HG03354 (cell line): ENCODE results near the gene RDX.
"Not testable (repeated sequence)": the region's sequence is repeated elsewhere in the genome, so short reads cannot be mapped to it uniquely, and the experiment has no call there.

Source experiments
- ATAC-seq: cut with Tn5 transposase; IDR thresholded peaks from one replicate; pipeline ENCODE4 v1.9.1; 2021; ENCODE audit warnings: mild to moderate bottlenecking; ENCODE audit not compliant: unreplicated experiment, poor library complexity, severe bottlenecking

The RDX gene

GRCh38 chr11:110286298-110287040 is 9.9 kb downstream of the RDX start:
- ATAC-seq = no peak

GRCh38 chr11:110283862-110284261 is 12.6 kb downstream of the RDX start:
- no peak for ATAC-seq

- not testable (repeated sequence) for ATAC-seq
Measured at GRCh38 chr11:110280595-110280994, 15.8 kb downstream of the RDX start.

- ATAC-seq = no peak
Measured at GRCh38 chr11:110279881-110280280, 16.5 kb downstream of the RDX start.

GRCh38 chr11:110272919-110273318 is 23.5 kb downstream of the RDX start:
- ATAC-seq = no peak

- no peak for ATAC-seq
Measured at GRCh38 chr11:110269996-110270395, 26.4 kb downstream of the RDX start.

GRCh38 chr11:110268441-110268840 is 28.0 kb downstream of the RDX start:
- ATAC-seq = no peak

GRCh38 chr11:110262072-110262403 is 34.4 kb downstream of the RDX start:
- no peak for ATAC-seq

- ATAC-seq = no peak
Measured at GRCh38 chr11:110261195-110262071, 35.0 kb downstream of the RDX start.

- ATAC-seq = no peak
Measured at GRCh38 chr11:110253525-110253924, 42.9 kb downstream of the RDX start.

- ATAC-seq = no peak
Measured at GRCh38 chr11:110251836-110252235, 44.6 kb downstream of the RDX start.

GRCh38 chr11:110250168-110250567 is 46.2 kb downstream of the RDX start:
- ATAC-seq = no peak

GRCh38 chr11:110249766-110250165 is 46.6 kb downstream of the RDX start:
- ATAC-seq = no peak

- no peak for ATAC-seq
Measured at GRCh38 chr11:110249066-110249465, 47.3 kb downstream of the RDX start.

- no peak for ATAC-seq
Measured at GRCh38 chr11:110243791-110244190, 52.6 kb downstream of the RDX start.

- ATAC-seq = no peak
Measured at GRCh38 chr11:110242746-110243145, 53.7 kb downstream of the RDX start.

GRCh38 chr11:110242188-110242587 is 54.2 kb downstream of the RDX start:
- no peak for ATAC-seq

GRCh38 chr11:110235966-110236365 is 60.4 kb downstream of the RDX start:
- no peak for ATAC-seq

GRCh38 chr11:110230377-110230776 is 66.0 kb downstream of the RDX start:
- ATAC-seq = no peak

GRCh38 chr11:110219006-110219785 is 77.2 kb downstream of the RDX start:
- ATAC-seq = no peak
